GM21576 (cell line): ENCODE measurements around the gene RIOK1.
"Not testable (repeated sequence)": the region's sequence is repeated elsewhere in the genome, so short reads cannot be mapped to it uniquely, and the experiment has no call there.

Source experiments
- ATAC-seq: cut with Tn5 transposase; IDR thresholded peaks from one replicate; pipeline ENCODE4 v1.9.1; 2021; ENCODE audit warnings: mild to moderate bottlenecking, moderate library complexity; ENCODE audit not compliant: unreplicated experiment

Gene RIOK1

DNA sequence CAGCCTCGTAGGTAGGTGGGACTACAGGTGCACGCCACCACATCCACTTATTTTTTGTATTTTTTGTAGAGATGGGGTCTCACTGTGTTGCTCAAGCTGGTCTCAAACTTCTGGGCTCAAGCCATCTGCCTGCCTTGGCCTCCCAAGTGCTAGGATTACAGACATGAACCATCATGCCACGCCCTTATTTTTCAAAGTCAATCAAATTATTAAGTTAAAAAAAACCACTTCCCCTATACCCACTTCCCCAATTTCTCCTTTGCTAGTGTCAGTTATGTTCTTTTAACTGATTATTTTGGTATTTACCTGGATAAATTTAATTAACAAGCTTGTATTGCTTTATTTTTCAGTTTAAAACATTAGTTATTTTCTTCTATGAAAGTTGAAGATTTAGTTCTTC, 49.6 kb downstream of the RIOK1 start:
- ATAC-seq, result no peak

DNA sequence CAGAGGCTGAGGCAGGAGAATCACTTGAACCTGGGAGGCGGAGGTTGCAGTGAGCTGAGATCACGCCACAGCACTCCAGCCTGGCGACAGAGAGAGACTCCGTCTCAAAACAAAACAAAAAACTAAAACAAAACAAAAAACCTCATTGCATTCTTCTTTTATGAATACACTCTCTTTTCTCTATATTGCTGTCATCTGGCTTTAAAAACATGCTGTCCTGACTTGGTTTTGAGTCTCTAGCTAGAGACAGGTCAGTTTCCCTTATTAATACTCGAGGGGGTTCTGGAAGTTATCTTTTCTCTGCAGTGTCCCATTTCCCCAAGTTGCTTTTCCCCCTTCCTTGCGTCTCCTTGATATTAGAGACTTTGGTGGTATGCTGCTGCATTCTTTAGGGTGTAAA, 50.9 kb downstream of the RIOK1 start:
- no peak for ATAC-seq

DNA sequence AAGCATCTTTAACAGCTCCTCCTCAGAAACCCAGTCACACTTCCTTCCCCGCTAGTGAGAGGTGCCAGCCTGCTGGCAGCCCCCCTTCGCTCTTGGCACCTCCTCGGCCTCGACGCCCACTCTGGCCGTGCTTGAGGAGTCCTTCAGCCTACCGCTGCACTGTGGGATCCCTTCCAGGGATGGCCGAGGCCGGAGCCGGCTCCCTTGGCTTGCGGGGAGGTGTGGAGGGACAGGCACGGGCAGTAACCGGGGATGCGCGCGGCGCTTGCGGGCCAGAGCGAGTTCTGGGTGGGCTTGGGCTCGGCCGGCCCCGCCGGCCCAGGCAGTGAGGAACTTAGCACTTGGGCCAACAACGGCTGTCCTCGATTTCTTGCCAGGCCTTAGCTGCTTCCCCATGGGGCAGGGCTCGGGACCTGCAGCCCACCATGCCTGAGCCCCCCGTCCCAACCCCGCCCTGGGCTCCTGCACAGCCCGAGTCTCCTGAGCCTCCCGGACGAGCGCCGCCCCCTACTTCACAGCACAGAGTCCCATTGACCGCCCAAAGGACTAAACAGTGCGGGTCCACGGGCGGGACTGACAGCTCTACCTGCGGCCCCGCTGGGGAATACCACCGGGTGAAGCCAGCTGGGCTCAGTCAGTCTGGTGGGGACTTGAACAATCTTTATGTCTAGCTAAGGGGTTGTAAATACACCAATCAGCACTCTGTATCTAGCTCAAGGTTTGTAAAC, 51.6 kb downstream of the RIOK1 start:
- no peak for ATAC-seq

DNA sequence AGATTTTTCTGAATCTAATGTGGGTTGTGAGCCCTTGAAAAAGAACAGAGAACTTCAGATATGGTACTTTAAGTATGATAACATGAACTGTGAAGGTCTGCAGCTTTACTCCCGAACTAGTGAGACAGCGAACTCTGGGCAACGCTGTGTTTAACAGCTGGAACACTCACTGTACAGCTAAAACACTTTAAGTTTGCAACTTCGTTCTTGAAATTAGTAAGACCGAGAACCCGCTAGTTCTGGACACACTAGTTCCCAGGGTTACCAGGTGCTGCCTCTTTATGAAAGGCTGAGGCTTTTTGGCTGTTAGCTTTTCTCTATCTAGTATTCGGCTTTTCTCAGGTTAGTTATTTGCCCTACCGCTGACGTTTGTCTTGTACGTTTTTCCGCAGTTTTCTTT, 52.9 kb downstream of the RIOK1 start:
- no peak for ATAC-seq

DNA sequence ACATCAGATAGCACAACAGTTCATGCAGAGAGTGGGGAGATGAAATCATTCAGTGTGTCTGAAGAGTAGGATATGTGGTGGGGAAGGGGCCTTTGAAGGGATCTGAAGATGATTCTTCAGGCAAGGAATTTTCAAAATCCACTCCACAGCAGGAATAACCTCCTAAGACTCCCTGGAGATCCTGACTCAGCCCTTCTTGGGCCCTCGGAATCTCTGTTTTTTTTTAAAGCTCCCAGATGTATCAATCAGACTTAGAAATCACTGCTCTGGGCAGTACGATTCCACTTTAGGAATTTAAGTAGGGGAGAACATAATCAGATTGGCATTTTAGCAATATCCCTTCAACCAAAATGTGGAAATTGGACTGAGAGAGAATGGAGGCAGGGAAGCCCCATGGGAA, 55.5 kb downstream of the RIOK1 start:
- no peak for ATAC-seq

DNA sequence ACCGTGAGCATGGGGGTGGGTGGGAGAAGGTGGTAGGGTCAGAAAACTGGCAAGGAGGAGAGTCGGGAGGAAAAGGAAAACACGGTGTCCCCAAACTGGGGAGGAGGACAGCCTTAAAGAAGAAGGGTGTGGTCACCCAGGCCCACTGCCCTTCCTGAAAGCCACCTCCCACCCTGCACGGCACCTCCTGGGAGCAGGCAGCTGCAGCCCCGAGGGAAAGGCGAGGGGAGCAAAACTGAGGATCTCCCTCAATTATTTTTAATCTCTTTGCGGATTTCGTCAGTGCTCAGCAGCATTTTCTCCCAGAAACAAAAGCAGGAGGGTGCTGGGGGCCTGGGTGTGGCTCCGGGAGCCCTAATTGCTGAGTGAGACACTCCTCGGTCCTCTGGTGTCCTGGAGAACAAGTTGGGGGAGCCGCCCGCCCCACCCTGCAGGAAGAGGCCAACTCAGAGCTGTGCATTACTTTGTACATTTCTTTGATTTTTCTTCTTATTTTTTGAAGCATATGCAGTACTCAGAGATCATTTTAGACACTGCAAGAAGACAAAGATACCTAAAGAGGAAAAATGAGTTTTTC, 56.4 kb downstream of the RIOK1 start:
- no peak for ATAC-seq

DNA sequence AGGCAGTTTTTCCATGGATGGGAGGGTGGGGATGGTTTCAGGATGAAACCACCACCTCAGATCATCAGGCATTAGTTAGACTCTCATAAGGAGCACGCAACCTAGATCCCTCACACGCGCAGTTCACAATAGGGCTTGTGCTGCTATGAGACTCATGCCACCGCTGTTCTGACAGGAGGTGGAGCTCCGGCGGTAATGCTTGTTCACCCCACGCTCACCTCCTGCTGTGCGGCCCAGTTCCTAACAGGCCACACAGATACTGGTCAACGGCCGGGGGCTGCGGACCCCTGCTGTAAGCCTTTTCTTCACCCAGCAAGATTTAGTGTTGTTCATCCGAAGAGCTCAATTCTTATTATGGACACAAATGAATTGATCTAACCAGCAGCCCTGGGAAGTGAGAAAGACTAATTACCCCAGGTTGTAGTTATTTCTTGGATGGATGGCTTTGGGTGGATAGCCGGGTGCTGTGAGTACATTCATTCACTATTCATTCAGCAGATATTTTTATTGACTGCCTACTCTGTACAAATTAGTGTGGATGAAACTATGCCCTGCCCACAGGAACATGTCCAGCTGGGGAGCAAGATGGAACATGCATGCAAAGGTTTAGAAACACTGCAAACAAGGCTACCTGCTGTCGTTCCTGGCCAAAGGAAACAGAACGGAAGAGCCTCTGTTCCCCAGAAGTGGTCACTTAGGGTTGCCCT, 57.2 kb downstream of the RIOK1 start:
- no peak for ATAC-seq

DNA sequence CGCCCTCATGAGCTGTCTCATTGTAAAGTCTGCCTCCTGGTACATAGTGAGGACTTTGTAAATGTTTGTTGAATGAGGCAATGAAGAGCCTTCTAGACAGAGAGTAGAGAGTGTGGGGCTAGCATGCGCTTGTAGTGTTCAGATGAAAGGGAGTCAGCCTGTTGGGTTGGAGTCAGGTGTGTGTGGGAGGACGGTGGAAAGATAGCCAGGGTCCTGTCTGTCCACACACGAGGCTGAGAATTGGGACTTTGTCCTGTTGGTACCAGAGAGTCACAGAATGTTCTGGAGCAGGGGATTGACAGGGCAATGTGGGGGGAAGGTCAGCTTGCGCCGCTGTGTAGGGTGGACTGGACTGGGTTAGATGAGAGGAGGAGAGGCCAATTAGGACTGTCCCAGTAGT, 58.6 kb downstream of the RIOK1 start:
- no peak for ATAC-seq

DNA sequence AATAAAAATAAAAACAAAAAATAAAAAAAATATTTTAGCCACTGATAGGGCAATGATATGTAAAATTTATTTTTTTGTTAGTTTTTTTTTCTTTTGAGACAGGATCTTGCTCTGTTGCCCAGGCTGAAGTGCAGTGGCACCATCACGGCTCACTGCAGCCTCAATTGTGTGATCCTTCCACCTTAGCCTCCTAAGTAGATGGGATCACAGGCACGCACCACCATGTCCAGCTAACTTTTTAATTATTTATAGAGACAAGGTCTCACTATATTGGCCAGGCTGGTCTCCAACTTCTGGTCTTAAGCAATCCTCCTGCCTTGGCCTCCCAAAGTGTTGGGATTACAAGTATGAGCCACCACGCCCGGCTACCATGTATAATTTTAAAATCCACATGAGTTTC, 59.4 kb downstream of the RIOK1 start:
- ATAC-seq, result no peak

GRCh38 chr6:7451326-7451725, 61.7 kb downstream of the RIOK1 start:
- ATAC-seq, result no peak

GRCh38 chr6:7452898-7453297, 63.3 kb downstream of the RIOK1 start:
- ATAC-seq, result no peak

GRCh38 chr6:7454696-7455358, 65.2 kb downstream of the RIOK1 start:
- no peak for ATAC-seq

DNA sequence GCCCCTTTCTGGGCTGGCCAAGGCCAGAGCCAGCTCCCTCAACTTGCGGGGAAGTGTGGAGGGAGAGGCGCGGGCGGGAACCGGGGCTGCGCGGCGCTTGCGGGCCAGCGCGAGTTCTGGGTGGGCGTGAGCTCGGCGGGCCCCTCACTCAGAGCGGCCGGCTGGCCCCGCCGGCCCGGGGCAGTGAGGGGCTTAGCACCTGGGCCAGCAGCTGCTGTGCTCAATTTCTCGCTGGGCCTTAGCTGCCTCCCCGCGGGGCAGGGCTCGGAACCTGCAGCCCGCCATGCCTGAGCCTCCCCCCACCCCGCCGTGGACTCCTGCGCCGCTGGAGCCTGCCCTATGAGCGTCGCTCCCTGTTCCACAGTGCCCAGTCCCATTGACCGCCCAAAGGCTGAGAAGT, 66.7 kb downstream of the RIOK1 start:
- ATAC-seq, result not testable (repeated sequence)

DNA sequence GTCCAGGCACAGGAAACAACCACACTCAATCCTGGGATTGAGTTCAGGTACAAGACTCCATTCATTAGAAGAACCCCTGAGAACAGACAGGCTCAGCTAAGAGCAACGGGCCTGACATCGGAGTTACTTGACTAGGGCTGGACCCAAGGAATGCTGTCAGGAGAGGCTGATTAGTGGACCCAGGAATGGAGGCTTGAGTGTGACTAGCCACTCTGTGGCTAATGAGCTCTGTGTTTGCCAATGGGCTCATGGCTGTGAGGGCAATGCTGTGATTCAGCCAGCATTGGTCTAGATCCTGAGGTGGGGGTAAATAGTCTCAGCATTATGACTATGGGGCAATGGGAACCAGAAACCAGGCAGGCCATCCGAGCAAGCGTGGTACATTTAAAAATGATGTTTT, 71.8 kb downstream of the RIOK1 start:
- no peak for ATAC-seq

- ATAC-seq, result no peak
These were observed 74.2 kb downstream of the RIOK1 start for GRCh38 chr6:7463785-7464184.

GRCh38 chr6:7467007-7467897, 77.6 kb downstream of the RIOK1 start:
- no peak for ATAC-seq
